DMS114 treated with DMSO at 0.1 percent for 48 hours (cell line): Measurements from ENCODE around the gene ZNF432.
A peak's percentile ranks its signal among the peaks of the same experiment; 100 is the strongest.
"Not testable (repeated sequence)": the region's sequence is repeated elsewhere in the genome, so short reads cannot be mapped to it uniquely, and the experiment has no call there.

Experiments
- DNase-seq: peaks from one replicate; lab custom pipeline; 2025; ENCODE audit not compliant: unreplicated experiment; lab: John Stamatoyannopoulos, UW

Gene ZNF432

GRCh38 chr19:52048555-52049501 is at the start of gene ZNF432:
TSS of gene ZNF432 (minus strand) at chr19:52048838. CDS start at chr19:52046868, 1,970 bp downstream.
- DNase-seq, result peak; percentile 85

DNA sequence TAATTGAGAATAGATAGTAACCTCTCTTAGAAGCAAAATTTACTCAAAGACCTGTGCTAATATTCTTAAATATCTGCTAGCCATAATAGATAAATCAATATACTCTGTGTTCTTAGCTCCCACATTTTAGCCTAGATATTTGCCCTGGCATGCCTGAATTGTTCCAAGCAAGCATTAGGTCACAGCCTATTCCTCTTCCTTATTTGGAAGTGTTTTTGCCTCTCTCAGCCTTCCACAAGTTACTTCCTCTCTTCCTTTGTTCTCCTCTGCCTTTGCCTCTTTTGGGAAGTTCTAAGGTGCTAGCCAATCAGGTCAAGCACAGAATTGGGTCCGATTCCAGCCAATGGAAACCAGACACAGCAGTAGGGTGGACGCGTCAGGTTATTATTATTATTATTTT is 47.8 kb upstream of the ZNF432 start:
- DNase-seq, result not testable (repeated sequence)

DNA sequence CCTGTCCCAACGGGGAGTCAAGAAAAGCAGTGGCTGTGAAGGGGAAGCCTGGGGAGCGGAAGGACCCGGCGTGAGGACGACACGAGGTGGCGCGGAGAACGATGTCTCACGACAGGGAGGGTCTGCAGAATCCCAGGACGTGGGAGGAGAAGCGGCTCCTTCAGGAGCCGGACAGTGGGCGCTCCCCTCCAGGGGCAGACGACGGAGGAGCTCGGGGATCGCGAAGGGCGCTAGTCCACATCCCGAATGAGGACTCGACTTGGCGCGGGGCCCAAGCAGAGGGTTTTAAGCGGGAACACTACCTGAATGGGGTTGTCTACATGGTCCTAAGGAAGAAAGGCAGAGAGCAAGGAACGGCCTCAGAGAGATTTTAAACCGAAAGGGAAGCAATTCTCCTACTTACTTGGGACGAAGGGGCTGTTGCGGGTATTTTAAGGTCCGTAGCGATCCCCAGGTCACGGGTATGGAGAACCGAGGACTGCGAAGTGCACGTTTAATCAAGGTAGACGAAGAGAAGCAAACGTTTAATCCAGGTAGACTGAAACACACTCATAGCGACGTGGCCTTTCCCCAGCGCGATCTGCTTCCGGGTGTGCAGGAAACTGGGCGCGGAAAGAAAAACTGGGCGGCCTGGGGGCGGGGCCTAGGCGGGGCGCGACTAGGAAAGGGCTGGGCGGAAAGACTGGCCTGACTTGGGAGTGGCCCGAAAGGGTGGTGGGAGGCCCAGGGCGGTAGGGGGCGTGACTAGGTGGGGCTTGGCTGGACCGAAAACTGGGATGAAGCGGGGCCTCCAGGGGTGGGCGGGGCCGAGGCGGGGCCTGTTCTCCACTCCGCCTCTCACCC is 46.8 kb upstream of the ZNF432 start, which contains the start of gene ZNF841:
TSS of gene ZNF841 (minus strand) at position 594 of the 843 bp plus-strand sequence. CDS start 10,964 bp downstream, outside the sequence.
- peak; percentile 92 for DNase-seq

DNA sequence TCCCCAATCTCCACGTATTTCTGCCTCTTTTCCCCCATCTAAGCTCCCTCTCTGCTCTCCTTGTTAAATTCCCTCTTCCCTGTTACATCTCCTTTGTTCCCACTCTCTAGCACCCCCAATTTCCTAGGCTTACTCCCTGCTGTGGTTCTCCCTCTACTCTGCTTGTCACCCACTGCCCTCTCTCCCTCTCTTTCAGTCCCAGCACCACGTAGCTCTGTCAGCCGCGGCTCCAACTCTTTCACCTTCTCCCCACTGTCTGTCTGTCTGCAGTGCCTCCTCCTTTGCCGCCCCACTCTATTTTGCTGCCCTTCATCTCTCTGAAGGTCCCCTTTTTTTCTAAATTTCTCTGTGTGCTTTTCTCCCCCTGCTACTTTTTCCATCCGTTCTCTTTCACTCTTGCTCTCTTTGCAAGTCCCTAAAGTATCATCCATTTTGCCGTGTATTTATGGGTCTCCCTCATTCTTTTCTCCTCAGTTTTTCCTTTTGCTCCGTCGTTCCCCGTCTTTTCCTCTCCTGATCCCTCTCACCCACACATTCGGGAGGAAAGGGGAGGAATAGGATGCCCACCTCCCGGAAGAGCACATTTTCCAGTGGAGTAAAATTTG is 46.0 kb upstream of the ZNF432 start:
- no peak for DNase-seq

- DNase-seq, result no peak
Measured at GRCh38 chr19:52086481-52086880, 37.8 kb upstream of the ZNF432 start.

- DNase-seq, result no peak
Measured at GRCh38 chr19:52070496-52070895, 21.9 kb upstream of the ZNF432 start.

- no peak for DNase-seq
Measured at GRCh38 chr19:52069653-52070052, 21.0 kb upstream of the ZNF432 start.

- no peak for DNase-seq
Measured at GRCh38 chr19:52066258-52066863, 17.7 kb upstream of the ZNF432 start.

GRCh38 chr19:52065399-52065798 is 16.8 kb upstream of the ZNF432 start:
- DNase-seq, result no peak

DNA sequence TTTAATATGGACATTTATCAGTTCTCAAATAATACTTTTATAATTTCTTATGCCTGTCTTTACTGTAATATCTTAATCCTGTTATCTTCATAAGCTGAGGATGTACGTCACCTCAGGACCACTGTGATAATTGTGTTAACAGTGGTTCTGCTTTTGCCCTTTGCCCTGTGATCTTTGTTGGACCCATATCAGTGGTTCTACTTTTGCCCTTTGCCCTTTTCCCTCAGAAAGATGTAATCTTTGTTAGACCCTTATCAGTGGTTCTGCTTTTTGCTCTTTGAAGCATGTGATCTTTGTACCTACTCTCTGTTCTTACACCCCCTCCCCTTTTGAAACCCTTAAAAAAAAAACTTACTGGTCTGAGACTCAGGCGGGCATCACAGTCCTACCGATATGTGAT is 7.8 kb upstream of the ZNF432 start:
- DNase-seq, result not testable (repeated sequence)

- DNase-seq, result not testable (repeated sequence)
Measured at GRCh38 chr19:52051736-52052135, 3.1 kb upstream of the ZNF432 start.

GRCh38 chr19:52039169-52039568 is 9.5 kb downstream of the ZNF432 start:
- DNase-seq, result no peak

GRCh38 chr19:52034051-52034728 is 14.4 kb downstream of the ZNF432 start:
- DNase-seq, result no peak

GRCh38 chr19:52028780-52029123 is 19.9 kb downstream of the ZNF432 start:
- DNase-seq, result no peak

DNA sequence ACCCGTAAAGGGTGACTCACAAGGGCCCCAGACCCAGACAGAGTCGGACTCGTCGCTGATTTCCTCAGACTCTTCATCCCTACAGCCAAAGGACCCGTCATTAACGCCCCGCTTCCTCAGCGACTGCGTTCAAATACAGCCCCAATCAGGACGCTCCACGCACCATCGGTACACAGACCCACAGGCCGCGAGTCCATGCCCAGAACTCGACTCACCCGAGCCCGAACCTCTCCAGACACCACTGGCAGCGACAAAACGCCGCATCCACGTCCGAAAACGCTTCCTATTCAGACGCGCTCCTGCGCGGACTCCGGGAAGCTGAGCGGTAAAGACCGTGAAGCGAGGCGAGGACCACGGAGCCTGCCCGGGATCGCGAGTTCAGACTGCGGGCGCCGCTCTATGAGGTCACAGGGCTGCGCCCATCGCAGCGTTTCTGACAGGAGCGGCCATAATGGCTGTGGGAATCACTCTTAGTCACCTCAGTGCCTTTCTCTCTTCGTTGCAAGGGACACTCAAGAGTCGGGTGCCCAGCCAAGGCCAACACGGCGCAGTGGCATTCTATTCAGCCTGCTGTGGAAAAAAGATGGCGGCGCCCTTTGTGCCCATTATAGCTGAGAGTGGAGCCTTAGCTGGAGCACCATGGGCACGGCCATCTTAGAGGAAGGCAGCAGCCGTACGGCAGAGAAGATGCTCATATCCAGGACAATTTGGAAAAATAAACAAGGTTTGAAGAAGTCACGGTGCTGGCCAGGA is 20.4 kb downstream of the ZNF432 start, which contains the start of gene ZNF614:
TSS of gene ZNF614 (minus strand) at position 353 of the 753 bp plus-strand sequence. CDS start 2,634 bp downstream, outside the sequence.
- peak; percentile 84 for DNase-seq

DNA sequence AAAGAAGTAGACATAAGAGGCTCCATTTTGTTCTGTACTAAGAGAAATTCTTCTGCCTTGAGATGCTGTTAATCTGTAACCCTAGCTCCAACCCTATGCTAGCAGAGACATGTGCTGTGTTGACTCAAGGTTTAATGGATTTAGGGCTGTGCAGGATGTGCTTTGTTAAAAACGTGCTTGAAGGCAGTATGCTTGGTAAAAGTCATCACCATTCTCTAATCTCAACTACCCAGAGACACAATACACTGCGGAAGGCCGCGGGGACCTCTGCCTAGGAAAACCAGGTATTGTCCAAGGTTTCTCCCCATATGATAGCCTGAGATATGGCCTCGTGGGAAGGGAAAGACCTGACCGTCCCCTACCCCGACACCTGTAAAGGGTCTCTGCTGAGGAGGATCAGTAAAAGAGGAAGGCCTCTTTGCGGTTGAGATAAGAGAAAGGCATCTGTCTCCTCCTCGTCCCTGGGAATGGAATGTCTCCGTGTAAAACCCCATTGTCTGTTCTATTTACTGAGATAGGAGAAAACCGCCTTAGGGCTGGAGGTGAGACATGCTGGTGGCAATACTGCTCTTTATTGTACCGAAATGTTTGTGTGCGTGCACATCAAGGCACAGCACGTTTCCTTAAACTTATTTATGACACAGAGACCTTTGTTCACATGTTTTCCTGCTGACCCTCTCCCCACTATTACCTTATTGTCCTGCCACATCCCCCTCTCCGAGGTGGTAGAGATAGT is 22.2 kb downstream of the ZNF432 start:
- DNase-seq, result not testable (repeated sequence)

DNA sequence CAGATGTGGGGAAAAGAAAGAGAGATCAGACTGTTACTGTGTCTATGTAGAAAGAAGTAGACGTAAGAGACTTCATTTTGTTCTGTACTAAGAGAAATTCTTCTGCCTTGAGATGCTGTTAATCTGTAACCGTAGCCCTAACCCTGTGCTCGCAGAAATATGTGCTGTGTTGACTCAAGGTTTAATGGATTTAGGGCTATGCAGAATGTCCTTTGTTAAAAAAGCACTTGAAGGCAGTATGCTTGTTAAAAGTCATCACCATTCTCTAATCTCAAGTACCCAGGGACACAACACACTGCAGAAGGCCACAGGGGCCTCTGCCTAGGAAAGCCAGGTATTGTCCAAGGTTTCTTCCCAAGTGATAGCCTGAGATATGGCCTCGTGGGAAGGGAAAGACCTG is 24.2 kb downstream of the ZNF432 start:
- DNase-seq, result not testable (repeated sequence)

DNA sequence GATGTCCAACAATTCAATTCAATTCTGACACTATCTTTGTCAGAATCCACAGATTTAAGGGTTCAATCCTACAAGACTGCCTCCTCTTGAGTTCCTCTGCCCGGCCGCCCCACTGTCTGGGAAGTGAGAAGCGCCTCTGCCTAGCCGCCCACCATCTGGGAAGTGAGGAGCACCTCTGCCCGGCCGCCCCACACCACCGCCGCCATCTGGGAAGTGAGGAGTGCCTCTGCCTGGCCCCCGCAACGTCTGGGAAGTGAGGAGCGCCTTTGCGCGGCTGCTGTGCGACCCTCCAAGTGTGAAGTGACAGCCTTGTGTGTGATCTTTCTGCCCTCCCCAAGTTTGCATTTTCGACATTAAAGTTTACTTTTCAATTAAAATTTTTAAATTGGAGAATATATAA is 26.4 kb downstream of the ZNF432 start:
- DNase-seq, result no peak

GRCh38 chr19:52020506-52020905 is 28.1 kb downstream of the ZNF432 start:
- DNase-seq, result no peak
